H54 (cell line): ENCODE measurements around the gene ADCY1.
"Not testable (repeated sequence)": the region's sequence is repeated elsewhere in the genome, so short reads cannot be mapped to it uniquely, and the experiment has no call there.

Experiments
- DNase-seq: peaks from one replicate; pipeline ENCODE4 v3.0.0; 2011; ENCODE audit warnings: low spot score, mixed read lengths; ENCODE audit not compliant: insufficient read length
- FAIRE-seq: peaks from 3 replicates; lab custom pipeline; 2011; peaks lifted over from hg19 to GRCh38; lab: Jason Lieb, UNC
- POLR2A ChIP-seq: IDR thresholded peaks from 2 replicates; pipeline ENCODE4 v1.6.1; 2011; ENCODE audit warnings: low read depth, mild to moderate bottlenecking, low read length

The ADCY1 gene

GRCh38 chr7:45573661-45574415 is at the start of gene ADCY1:
Gene ADCY1, plus strand, starts transcription at chr7:45574368. Its CDS starts 176 bp downstream, at chr7:45574544.
- DNase-seq: no peak
- TF ChIP-seq POLR2A: no peak
- no peak for FAIRE-seq

DNA sequence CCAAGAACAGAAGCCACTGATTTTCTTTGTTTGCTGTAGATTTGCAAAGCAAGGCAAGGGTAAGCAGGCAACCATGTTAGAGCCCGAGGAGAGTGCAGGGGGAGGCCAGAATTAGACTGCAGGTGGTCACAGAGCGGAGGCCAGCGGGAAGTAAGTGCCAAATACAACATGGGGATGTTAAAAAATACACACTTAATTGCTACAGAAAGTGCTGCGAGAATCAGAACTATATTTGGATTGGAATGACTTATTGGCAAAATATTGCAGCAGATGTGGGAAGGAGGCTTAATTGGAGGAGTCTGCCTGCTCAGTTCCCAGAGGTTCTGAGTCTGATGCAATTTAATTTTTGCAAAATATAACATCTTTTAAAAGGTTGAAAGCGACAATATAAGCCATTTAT is 49.7 kb upstream of the ADCY1 start:
- DNase-seq: no peak
- no peak for FAIRE-seq
- no peak for TF ChIP-seq POLR2A

DNA sequence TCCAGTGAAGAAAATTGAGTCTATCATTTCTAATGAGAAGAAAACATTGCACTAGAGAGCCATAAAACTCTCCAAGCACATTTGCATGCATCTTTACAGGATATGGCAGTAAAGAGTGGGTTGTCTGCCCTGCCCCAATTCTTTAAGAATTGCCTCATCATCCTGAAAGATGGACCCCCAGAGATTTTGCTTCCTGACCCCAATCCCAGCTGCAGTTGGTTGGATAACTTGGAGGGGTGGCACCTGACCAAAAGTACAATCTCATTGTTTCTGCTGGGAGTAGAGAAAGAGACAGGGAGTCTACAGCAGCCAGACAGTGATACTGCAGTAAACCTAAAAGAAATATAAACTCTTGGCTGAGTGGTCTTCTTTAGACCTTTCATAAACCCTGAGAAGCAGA is 49.1 kb upstream of the ADCY1 start:
- FAIRE-seq (no peak), DNase-seq (no peak)
- no peak for TF ChIP-seq POLR2A

DNA sequence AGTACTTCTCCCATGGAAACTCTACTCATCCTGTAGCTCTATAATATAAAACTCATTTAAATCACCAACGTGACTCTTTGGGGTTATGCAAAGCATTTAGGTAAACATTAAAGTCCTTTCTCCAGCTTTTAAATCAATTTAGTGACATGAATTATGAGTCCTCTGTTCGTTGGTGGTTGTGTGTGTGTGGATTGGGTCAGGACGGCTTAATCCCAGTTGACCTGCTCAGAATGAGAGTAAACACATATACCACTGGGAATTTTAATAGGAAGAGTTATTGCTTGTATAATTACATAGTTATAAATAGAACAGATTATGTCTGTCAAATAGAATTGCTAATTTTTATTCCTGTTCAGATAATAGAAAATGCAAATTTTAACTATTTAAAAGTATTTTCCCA is 30.7 kb upstream of the ADCY1 start:
- FAIRE-seq: no peak
- DNase-seq: no peak
- TF ChIP-seq POLR2A: no peak

DNA sequence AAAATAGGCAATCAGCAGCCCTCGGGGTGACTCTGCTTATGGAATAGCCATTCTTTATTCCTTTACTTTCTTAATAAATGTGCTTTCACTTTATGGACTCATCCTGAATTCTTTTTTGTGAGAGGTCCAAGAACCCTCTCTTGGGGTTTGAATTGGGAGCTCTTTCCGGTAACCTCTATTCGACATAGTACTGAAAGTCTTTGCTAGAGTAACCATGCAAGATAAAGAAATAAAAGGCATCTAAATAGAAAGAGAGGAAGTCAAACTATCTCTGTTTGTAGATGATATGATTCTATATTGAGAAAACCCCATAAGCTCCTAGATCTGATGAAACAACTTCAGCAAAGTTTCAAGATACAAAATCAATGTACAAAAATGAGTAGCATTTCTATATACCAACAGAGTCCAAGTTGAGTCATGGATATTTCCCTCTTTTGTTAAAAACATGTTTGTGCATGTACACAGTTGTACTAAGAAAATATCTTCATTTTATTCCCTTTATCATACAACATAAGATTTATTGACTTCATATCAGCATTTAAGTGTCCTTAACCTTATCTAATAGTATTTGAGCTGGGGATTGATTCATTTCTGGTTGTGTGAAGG is 29.0 kb upstream of the ADCY1 start:
- FAIRE-seq, DNase-seq: not testable (repeated sequence)

DNA sequence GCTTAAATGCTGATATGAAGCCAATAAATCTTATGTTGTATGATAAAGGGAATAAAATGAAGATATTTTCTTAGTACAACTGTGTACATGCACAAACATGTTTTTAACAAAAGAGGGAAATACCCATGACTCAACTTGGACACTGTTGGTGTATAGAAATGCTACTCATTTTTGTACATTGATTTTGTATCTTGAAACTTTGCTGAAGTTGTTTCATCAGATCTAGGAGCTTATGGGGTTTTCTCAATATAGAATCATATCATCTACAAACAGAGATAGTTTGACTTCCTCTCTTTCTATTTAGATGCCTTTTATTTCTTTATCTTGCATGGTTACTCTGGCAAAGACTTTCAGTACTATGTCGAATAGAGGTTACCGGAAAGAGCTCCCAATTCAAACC is 25.3 kb upstream of the ADCY1 start:
- FAIRE-seq, DNase-seq: not testable (repeated sequence)

DNA sequence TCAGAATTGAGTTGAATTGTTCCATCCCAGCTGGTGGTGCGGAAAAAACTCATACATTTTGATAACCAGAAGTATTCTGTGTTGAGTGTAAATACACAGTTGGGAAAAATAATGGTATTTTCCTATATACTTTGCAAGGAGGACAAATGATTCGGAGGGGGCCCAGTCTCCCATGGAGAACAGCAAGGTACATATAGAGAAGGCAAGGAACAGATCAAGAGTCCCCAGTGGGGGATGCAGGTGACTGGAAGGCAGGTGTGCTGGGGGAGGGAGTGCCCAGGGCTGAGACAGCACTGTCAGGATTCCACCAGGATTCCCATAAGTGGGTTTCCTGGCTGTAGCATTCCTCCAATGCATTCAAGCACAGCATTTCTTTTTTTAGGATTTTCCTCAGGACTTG is 10.8 kb upstream of the ADCY1 start:
- TF ChIP-seq POLR2A: no peak
- no peak for DNase-seq

GRCh38 chr7:45563941-45564461 is 10.2 kb upstream of the ADCY1 start:
- FAIRE-seq (no peak), DNase-seq (no peak)
- TF ChIP-seq POLR2A: no peak

More for the DNA sequence above, 10.8 kb upstream of the ADCY1 start:
- no peak for FAIRE-seq

- no peak for FAIRE-seq
Observed at GRCh38 chr7:45564485-45564884, 9.7 kb upstream of the ADCY1 start.

DNA sequence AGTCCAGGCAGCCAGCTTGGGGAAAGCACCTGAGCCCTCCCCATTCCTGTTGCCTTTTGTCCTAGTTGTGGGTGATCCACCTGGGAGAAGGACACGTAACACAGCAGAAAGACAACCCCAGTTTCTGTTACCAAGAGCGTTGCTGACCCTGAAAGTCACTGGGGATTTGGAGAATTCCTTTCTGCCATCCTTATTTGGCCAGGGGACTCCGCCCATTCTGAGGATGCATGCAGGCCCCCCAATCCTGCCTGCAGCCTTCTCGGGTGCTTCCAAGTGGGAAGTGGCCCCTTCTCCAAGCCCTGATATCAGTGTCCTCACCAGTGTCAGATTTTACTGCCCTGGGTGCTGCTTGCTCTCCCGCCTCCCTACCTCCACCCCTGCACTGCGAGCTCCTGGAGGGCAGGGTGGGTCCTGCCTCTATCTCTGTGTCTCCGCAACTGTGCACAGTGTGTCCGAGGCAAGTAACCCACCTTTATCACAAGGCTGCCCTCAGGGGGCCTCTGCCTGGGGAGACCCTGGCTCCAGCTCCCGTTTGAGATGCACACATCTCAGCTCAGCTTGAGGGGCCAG is 9.2 kb upstream of the ADCY1 start:
- FAIRE-seq (no peak), DNase-seq (no peak)
- no peak for TF ChIP-seq POLR2A

More at GRCh38 chr7:45564485-45564884, 9.7 kb upstream of the ADCY1 start:
- TF ChIP-seq POLR2A: no peak
- no peak for DNase-seq

GRCh38 chr7:45566386-45566785 is 7.8 kb upstream of the ADCY1 start:
- TF ChIP-seq POLR2A: no peak
- DNase-seq: no peak
- FAIRE-seq: no peak

DNA sequence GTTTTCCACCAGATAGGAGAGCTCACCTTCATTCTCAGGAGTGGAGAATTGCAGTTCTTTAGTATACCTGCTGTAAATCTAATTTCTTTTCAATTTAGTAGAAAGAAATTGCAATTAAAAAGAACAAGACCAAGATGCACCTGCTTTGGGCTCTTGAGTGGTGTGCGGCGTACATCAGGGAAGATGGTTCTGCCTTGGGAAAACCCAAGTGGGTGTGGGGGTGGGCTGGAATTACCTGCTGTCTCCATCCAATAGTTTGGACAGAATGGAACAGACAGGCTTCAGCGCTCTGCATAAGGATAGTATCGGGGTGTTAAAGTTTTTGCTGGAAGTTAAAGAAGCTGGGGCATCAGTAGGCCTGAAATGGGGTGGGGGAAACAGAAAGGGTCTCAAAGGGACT is 7.2 kb upstream of the ADCY1 start:
- TF ChIP-seq POLR2A: no peak
- DNase-seq: no peak
- no peak for FAIRE-seq

GRCh38 chr7:45567713-45568112 is 6.5 kb upstream of the ADCY1 start:
- DNase-seq: peak; percentile 4
- TF ChIP-seq POLR2A: no peak
- FAIRE-seq: no peak

DNA sequence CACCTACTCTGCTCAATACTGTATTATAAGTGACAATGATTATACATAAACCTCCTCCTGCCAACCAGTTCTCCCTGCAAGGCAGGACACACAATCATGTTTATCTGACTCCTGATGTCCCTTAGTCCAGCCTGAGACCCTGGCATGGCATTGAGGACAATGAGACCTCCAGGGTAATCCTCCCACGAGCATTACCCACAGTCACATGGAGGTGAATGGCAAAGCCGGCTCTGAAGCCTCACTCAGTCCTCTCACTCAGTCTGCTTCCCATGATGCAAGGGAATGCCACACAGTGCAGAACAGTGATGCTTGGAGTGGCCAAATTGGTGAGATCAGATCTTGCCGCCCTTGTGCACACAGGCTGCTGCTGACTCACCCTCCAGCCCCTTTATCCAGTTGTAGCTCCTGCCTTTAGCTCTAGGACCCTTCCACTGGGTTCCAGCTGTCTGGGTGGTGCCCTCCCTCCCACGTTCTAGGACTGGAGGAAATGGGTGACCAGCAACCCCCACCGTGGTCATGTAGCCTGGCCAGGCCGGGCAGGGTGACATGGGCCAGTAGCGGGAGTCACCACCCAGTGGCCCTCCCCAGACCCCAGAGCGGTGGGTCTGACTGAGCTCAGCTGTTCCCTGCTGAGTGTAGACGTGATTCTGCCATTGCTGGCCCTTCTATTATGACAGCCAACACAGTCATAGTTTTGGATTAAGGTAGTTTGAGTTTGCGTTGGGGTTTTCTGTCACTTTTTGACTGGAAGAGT is 5.5 kb upstream of the ADCY1 start:
- TF ChIP-seq POLR2A: no peak
- DNase-seq (peak; percentile 5), FAIRE-seq (no peak)
